GDM1 (cell line): ENCODE measurements around the gene PRKCE.
A peak's percentile ranks its signal among the peaks of the same experiment; 100 is the strongest.
"Not testable (repeated sequence)": the region's sequence is repeated elsewhere in the genome, so short reads cannot be mapped to it uniquely, and the experiment has no call there.

ENCODE experiments used
- DNase-seq: peaks from one replicate; lab custom pipeline; 2025; lab: John Stamatoyannopoulos, UW

Gene PRKCE

DNA sequence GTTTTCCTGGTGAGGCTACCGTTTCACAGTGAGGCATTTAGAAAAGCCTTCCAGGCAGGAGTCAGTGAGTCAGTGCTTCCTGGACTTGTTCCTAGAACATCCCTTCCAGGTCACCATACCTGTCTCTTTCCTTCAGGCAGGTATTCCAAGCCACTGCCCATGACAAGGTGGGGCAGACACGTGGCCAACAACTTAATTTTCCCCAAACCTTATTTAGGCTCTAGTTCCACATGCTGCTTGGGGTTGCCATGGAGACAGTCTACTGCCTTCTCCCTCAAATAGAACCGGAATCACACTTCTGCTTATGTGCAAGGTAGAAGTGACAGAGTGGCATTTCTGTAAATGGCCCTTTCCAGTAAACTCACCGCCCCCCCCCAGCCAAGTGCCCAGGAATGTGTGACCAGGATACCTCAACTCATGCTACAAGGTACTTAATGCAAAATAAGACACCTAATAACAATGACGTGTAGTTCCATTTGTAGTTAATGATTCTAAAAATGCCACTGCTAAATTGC lies 258.3 kb downstream of the PRKCE start:
- peak; percentile 67 for DNase-seq

DNA sequence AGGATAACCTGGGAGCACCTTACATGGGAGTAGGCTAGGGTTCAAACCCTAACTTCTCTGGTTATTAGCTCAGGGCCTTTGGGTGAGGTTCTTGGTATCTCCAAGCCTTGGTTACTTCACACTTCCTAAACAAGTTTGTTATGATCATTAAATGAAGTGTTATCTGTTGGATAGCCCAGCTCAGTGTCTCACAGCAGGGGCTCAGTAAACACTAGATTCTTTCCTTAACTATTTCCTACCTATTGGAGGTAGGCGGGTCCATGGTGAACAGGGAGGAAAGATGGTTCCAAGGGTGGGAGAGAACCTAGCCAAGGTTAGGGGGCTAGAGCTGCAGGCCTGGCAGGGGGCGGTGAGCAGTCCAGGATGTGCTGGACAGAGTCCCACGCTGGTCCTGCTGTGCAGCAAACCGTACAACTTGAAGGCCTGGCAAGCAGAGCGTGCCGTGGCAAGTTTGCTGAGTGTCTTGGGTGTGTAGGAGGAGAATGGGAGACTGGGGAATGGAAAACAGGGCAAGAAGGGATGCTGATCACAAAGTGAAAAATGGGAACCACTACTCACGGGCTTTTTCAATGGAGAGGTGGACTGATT lies 259.1 kb downstream of the PRKCE start:
- no peak for DNase-seq

DNA sequence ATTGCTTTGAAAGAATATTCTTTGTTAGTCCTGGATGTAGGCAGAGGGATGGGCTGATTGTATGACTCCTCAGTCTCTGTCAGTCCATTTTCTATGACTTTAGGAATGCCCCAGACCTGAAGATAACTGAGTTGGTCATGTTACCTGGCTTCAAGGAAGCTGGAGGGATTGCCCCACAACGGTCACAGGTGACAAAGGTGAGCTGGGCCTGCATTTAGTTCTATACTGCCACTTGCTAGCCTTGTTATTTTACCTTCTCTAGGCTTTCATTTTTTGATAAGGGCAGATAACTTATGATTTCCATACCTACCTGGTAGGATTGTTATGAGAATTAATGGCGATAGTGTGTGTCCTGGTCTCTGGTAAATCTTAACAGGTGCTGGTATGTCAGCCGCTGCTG lies 260.1 kb downstream of the PRKCE start:
- DNase-seq: no peak

DNA sequence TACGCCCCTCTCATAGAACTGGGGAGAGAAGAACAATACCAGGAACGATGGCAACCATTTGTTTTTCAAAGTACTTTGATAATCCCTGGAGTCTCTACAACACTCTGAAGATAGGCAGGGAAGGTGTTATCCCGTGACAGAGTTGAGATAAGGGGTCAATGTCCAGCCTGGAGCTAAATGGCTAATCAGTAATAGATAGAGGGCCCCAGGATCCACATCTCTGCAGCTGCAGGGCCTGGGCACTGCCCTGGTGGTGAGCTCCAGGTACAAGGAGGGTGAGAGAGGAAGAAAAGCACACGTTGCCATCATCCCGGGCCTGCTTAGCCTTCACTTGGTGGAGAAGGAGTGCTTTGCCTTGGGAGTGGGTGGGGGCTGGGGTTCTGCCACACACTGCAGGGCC lies 260.6 kb downstream of the PRKCE start:
- DNase-seq: no peak

GRCh38 chr2:45913539-45913938 lies 262.1 kb downstream of the PRKCE start:
- no peak for DNase-seq

GRCh38 chr2:45915523-45915922 lies 264.0 kb downstream of the PRKCE start:
- DNase-seq: no peak

GRCh38 chr2:45917561-45918176 lies 266.2 kb downstream of the PRKCE start:
- DNase-seq: not testable (repeated sequence)

DNA sequence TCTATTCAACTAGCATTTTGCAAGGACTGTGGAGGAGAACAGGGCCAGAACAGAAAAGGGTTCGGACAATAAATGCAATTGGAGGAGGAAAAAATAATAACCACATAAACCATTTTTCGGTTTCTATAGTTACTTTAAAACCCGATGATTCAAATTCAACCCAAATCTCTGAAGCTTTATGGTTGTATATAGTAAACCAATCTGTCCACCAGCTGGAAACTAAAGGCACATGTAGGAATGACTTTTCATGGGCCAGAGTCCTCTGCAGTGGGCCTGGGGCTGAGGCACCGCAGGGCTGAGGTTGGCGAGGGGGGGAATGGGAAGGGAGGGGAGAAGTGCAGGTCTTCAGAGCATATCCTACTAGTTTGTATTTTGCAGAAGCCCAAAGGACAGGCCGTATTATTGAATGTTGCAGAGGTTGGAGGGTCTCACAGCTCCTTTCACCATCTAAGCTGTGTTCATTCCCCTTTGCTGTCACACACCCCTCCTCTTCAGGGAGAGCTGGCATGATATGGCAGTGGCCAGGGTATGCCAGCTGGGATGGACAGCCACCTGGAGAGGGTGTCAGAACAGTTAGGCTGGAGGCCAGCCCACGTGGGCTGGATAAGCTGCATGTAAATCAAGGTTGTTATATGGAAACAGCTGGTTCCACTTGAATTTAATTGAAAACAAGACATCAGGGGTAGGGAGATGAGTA lies 267.1 kb downstream of the PRKCE start:
- no peak for DNase-seq

DNA sequence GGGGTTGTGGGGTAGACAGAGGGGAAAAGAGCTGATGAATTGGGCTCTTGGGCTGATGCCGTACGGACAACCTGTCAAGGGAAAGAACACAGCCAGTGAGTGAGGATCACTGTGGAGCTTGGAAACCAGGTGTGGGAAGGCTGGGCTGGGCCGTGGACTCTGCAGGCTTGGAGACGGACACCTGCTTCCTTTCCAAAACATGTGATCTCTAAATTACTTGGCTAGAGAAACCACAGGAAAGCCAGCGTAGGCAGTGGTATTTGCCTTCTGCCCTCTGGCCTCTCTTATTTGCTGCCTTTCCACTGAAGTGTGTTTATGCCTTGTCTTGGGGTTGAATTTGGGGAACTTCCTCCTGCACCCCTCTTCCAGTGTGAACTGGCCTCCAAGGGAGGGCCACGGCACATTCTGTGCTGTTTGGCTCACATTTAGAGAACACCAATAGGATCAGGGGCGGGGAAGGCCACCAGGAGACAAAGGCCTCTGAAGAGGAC lies 267.7 kb downstream of the PRKCE start:
- DNase-seq: peak; percentile 66

DNA sequence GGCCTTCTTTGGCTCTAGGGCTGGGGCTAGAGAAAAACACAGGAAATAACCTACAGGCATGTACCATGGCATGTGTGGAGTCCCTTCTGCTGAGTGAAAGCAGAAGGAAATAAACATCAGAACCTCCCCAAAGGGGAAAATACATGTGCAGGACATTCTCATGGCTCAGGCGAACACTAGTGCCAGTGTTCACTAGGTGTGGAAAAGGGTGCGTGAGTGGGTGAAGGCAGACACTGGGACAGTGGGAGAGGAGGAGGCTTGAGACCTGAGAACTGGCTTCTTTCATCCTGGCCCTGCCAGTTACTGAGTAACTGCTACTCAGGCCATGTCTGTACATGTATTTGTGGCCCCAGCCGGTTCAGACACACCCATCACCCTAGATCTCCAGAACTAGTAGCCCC lies 268.2 kb downstream of the PRKCE start:
- DNase-seq: peak; percentile 46

DNA sequence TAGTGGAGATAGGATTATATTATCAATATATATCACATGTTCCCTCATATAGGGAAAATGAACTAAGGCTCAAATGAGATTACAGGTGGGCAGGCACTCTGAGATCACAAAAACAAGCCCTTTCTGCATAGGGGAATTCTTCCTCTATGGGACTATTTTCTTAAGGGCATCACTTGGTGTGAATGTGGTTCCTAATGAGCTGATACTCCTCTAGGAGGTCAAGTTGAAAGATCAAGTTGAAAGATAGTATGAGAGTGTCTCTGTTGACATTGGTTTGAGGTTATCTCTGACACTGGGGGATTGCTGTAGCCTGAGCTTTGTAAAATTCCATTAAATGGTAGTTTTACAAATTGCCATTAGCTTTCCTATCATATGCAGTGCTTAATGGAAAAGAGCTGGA lies 270.4 kb downstream of the PRKCE start:
- DNase-seq: no peak

DNA sequence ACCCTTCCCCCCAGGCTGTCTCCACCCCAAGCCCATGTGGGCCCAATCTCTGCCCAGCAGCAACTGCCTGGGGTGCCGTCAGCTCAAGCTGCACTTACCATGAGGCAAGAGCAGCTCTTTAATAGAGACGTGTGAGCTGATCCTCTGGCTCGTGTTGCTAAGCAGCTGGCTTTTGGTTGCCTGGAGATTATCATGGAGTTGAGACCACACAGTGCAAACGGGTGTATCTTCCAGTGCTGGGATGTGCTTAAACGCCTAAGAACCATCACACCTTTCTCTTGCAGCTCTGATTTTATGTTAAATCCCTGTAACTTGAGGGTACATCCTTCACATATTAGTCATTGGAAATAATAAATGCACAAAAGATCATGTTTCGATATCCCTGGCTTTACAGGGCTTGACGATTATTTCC lies 271.1 kb downstream of the PRKCE start:
- no peak for DNase-seq

GRCh38 chr2:45923701-45924100 lies 272.2 kb downstream of the PRKCE start:
- no peak for DNase-seq

GRCh38 chr2:45925026-45925425 lies 273.6 kb downstream of the PRKCE start:
- DNase-seq: no peak

DNA sequence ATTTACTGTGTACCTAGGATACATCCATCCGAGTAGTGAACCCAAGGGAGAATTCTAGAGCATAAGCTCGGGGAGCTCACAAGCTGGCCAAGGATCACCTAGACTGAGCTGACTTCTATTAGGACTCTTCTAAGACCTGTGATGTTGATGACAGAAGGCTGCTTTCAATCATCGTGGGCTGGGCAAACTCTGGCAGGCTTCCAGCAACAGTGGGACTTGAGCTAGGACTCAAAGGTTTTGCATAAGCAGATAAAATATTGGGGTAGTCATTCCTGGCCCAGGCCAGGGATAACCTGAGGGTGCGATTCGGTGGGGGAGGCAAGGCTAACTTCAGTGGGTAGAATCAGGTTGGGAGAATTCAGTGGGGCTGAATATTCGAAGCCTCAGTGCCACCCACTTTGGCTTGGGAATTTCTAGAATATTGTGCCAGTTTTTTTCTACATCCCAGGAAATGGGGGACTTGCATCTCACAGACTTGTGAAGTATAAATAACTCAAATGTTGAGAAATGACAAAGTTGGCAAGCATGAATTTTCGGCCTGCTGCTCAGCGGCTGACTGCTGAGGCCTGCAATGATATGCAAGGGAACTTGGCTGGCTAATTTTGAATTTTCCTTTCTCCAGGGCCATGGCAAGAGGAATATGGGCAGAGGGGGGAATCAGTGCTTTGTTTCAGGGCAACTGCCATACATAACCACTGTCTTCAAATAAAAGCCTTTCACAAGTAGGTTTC lies 274.3 kb downstream of the PRKCE start:
- no peak for DNase-seq

DNA sequence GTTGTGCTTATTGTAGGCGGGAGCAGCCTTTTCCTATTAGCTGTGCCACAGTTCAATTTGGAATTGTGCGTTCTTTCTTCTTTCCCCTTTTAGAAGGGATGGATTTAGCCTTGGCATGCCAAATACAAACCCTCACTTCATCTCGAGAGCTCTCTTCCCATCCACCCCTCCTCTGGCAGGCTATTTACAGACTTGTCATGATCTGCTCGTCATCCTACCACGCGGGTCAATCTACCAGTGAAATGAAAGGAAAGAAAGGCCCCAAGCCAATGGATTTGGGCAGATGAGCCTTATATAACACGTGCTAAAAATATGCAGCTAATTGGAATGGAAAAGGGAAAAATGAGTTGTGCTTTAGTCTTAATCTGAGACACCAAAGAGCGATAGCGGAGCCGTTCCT lies 277.5 kb downstream of the PRKCE start:
- no peak for DNase-seq

DNA sequence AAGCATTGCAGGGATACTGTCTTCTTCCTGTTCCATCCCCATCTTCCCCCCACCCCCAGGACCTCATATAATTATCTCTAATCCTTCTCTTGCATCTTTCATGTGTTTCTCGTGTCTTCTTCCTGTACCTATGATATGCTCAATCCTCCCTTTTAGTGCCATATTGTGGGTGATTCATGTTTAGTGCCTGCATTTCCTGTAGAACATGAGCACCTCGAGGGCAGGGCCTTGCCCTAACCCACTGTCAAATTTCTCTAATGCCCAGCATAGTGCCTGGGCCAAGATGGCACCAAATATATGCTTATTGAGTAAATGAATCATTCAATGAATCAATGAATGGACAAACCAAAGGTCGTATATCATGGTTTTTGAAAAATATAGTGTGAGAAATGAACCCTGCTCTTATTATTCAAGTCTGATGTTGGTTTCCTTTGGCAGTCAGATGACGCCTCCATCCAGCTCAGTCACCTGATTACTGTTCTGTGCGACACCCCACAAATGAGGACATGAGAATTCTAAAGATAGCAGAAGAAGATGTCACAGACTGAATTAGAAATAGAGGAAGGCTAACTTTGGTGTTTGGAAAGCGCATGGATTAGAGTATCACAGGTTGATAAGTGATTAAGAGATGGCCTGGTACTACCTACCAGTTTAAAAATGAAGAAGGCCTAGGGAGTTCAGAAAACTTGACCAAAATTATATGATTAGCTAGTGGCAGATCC lies 278.4 kb downstream of the PRKCE start:
- DNase-seq: no peak

GRCh38 chr2:45930396-45930792 lies 278.9 kb downstream of the PRKCE start:
- no peak for DNase-seq

DNA sequence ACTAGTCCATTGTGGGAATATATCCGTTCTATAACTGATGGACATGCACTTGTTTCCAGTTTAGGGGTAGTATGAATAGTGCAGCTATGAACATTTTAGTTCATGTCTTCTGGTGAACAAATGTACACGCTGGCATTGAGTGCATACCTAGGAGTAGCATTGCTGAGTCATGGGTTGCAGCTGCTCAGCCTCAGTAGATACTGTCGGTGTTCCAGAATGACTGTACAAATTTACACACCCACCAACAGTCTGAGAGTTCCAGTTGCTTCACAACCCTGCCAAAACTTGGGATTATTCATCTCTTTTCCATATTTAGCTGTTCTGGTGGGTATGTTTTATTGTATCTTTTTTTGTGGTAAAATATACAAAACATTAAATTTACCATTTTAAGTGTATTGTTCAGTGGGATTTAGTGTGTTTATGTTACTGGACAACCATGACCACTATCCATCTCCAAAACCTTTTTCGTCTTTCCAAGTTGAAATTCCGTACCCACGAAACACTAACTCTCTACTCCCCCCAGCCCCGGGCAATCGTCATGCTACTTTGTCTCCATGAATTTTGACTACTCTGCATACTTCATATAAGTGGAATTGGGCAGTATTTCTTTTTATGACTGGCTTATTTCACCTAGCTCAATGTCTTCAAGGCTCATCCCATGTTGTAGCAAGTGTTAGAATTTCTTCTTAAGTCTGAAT lies 281.0 kb downstream of the PRKCE start:
- DNase-seq: no peak

DNA sequence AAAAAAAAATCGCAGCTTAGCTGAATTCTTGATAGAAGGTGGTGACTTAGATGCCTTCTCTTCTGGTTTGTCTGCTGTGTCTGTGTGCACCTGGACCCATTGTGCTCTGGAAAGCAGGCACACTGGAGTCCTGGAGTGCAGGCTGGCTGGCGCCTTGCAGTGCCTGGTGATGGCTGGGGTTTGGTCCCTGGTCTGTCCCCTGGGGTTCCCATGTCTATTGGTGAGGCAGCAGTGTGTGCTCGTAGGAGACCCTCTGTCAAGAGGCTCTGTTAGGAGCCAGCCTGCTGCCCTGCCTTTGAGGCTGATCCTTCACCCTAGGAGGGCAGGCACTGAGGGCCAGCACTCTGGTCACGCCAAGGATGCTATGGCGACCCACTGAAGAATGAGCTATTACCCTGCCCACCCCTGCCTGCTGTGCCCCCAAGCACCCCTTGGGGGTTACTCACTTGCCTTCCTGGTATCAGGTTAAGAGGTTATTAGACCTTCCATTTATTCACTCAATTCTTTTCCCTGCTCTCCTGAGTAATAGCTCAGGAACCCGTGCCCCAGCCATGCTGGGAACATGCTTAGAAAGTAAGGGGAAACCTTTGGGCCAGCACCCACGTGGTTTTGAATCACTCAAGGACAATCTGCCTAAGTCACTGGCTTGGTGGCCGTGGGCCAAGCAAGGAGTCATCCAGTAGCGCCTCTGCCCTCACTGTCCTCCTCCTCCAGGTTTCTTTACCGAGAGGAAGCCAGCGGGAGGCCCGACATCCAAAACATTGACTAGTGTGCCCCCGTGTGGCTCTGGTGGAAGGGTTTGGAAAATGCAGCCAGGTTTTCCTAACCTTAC lies 284.5 kb downstream of the PRKCE start:
- DNase-seq: peak; percentile 77
